ENCODE data around the gene ZRANB3. TPM values are rescaled to one million over a fixed set of nuclear protein-coding genes. Genes with fewer than 3 reads are reported as not detected.

Gene ZRANB3
- total RNA-seq, 1 experiment from 2014 or later = 5.6 TPM

Small RNA genes within 50 kb of the gene (small RNA-seq; reads per million reads assigned to genes)
- 0.36 reads per million for gene SNORA40B

Other genes with a start within 250 kb of the ZRANB3 start
- gene R3HDM1, start 266 bp upstream of the ZRANB3 start, total RNA-seq (2014; rRNA removed; shearing (Covaris generic)) = 6.0 and 9.8 TPM in 2 replicates
- gene UBXN4, start 210.6 kb upstream of the ZRANB3 start, total RNA-seq (2014; rRNA removed; shearing (Covaris generic)) = 27.8 and 28.3 TPM in 2 replicates